K562 (cell line): ENCODE data around the gene LY6G6F. TPM values are rescaled to one million over a fixed set of nuclear protein-coding genes. Genes with fewer than 3 reads are reported as not detected.

Experiments used
- AFF1 ChIP-seq, 2 experiments: fragments of 450-650 bp; IDR thresholded peaks; 2 replicates each; pipeline ENCODE4 v1.6.1; 2018; ENCODE audit warnings: mild to moderate bottlenecking in 2 of 2, low read depth in 1 of 2; ENCODE audit not compliant: partially characterized antibody in 2 of 2
- BCLAF1 ChIP-seq, 2 experiments: fragments of 450-650 bp in 1 of 2; IDR thresholded peaks; 2 replicates each; pipeline ENCODE4 v1.6.1; 2011 to 2017; ENCODE audit warnings: low read depth in 2 of 2, antibody characterized with exemption in 1 of 2, borderline replicate concordance in 1 of 2, low read length in 1 of 2, mild to moderate bottlenecking in 1 of 2, mixed read lengths in 1 of 2; ENCODE audit not compliant: control insufficient read depth in 1 of 2
- CCAR2 ChIP-seq: fragments of 200-400 bp; formaldehyde crosslinking; IDR thresholded peaks from 2 replicates; pipeline ENCODE4 v1.6.1; 2017; ENCODE audit warnings: mild to moderate bottlenecking, low read depth, low read length
- HIVEP1 ChIP-seq: fragments of 250-450 bp; sonication (Bioruptor Pico); IDR thresholded peaks from 2 replicates; pipeline ENCODE4 v1.4.0; 2020; ENCODE audit warnings: mild to moderate bottlenecking
- HLTF ChIP-seq: fragments of 450-650 bp; IDR thresholded peaks from 2 replicates; pipeline ENCODE4 v1.6.1; 2016
- HNRNPK ChIP-seq: fragments of 200-400 bp; formaldehyde crosslinking; IDR thresholded peaks from one replicate; pipeline ENCODE4 v1.6.1; 2018; ENCODE audit warnings: mild to moderate bottlenecking, low read depth, low read length; ENCODE audit not compliant: poor library complexity, severe bottlenecking
- RBBP5 ChIP-seq: fragments of 200-600 bp; sonication (generic); IDR thresholded peaks from 2 replicates; pipeline ENCODE4 v1.6.1; 2012; ENCODE audit warnings: borderline replicate concordance, mild to moderate bottlenecking, low read length, control low read depth, inconsistent platforms; ENCODE audit not compliant: insufficient read depth, poor library complexity, severe bottlenecking
- SMAD3 ChIP-seq: fragments of 450-650 bp; formaldehyde crosslinking; conservative IDR thresholded peaks from 2 replicates; pipeline ENCODE4 v1.4.0; 2020; ENCODE audit warnings: mild to moderate bottlenecking
- SP2 ChIP-seq: IDR thresholded peaks from 2 replicates; pipeline ENCODE4 v1.6.1; 2011; ENCODE audit warnings: mild to moderate bottlenecking, low read depth, low read length, moderate library complexity; ENCODE audit not compliant: poor library complexity, severe bottlenecking; ENCODE audit errors: extremely low read depth
- ZFP91 ChIP-seq: sonication (generic); formaldehyde crosslinking; IDR thresholded peaks from 2 replicates; pipeline ENCODE4 v1.8.0; 2022; ENCODE audit warnings: mild to moderate bottlenecking, missing genetic modification reagents
- ZNF140 ChIP-seq: fragments of 250-450 bp; sonication (Bioruptor Pico); IDR thresholded peaks from 2 replicates; pipeline ENCODE4 v1.8.0; 2021; ENCODE audit warnings: moderate library complexity, mild to moderate bottlenecking, inconsistent platforms
- ZNF277 ChIP-seq: fragments of 250-450 bp; sonication (Bioruptor Pico); IDR thresholded peaks from 2 replicates; pipeline ENCODE4 v1.8.0; 2022; ENCODE audit warnings: inconsistent platforms, mild to moderate bottlenecking, moderate library complexity, borderline replicate concordance
- ZNF445 ChIP-seq: fragments of 250-450 bp; sonication (Bioruptor Pico); IDR thresholded peaks from 2 replicates; pipeline ENCODE4 v1.4.0; 2020; ENCODE audit warnings: low read depth, mild to moderate bottlenecking, moderate library complexity
- ZNF551 ChIP-seq: fragments of 250-450 bp; sonication (Bioruptor Pico); IDR thresholded peaks from 2 replicates; pipeline ENCODE4 v1.5.0; 2021; ENCODE audit warnings: mild to moderate bottlenecking, moderate library complexity
- ZNF584 ChIP-seq: fragments of 200-800 bp; sonication (Bioruptor generic); IDR thresholded peaks from 2 replicates; pipeline ENCODE4 v1.6.1; 2016; ENCODE audit warnings: low read depth, mild to moderate bottlenecking, missing genetic modification characterization, missing compliant biosample characterization
- ZNF695 ChIP-seq: fragments of 450-650 bp; formaldehyde crosslinking; IDR thresholded peaks from 2 replicates; pipeline ENCODE4 v1.4.0; 2020; ENCODE audit warnings: mild to moderate bottlenecking, moderate library complexity
- polyA plus RNA-seq, 8 experiments: library from polyadenylated mRNA; depleted of rRNA in 4 of 8; stranded (reverse) in 5 of 8; unstranded in 3 of 8; fragments of >200 nt; fragmentation: Nextera tagmentation in 2 of 8; fragmentation: Illumina TruSeq in 1 of 8; extraction: Ambion mirVana in 2 of 8; extraction: Trizol in 1 of 8; gene quantifications; 2 replicates each; pipeline versions ENCODE4 v1.2.1 to v1.2.3, GENCODE V29; 2011 to 2014; ENCODE audit warnings: inconsistent platforms in 1 of 8, missing spikeins in 1 of 8
- total RNA-seq, 7 experiments: library from RNA; depleted of rRNA in 6 of 7; stranded (reverse); fragments of >200 nt in 6 of 7; fragmentation: Illumina TruSeq in 2 of 7; extraction: Trizol in 2 of 7; gene quantifications; 2 replicates each; pipeline versions ENCODE4 v1.2.1 to v1.2.3, GENCODE V29; 2011 to 2021; ENCODE audit warnings: low replicate concordance in 1 of 7

The LY6G6F gene
- total and polyA plus RNA-seq, 9 of the 15 experiments (the other 6 are each of a cell fraction or from before 2014, with no cell fraction given): 0.14 to 0.50 (median 0.28) TPM; not detected in 2

GRCh38 chr6:31661262-31662123 lies 45.2 kb upstream of the LY6G6F start (continued):
- TF ChIP-seq AFF1 (IDR thresholded peaks at IDR 0.05; ENCODE audit: low read depth in 1 of 2, partially characterized antibody in 2 of 2) (no peak), HLTF (no peak), SMAD3 (CRISPR knock-in tag) (no peak), ZNF551 (CRISPR knock-in tag) (no peak), HNRNPK (no peak), ZNF445 (CRISPR knock-in tag) (no peak), CCAR2 (no peak), ZNF584 (CRISPR knock-in tag) (no peak), RBBP5 (no peak), ZNF277 (CRISPR knock-in tag) (no peak), SP2 (no peak), ZNF140 (CRISPR knock-in tag) (no peak), BCLAF1 (IDR thresholded peaks at IDR 0.05; ENCODE audit: borderline replicate concordance in 1 of 2, control insufficient read depth in 1 of 2, low read depth in 2 of 2, low read length in 1 of 2) (no peak), ZFP91 (CRISPR knock-in tag) (no peak), ZNF695 (CRISPR knock-in tag) (no peak), HIVEP1 (no peak)
